ENCODE data around the gene OR10AD1.
"Not testable (repeated sequence)": the region's sequence is repeated elsewhere in the genome, so short reads cannot be mapped to it uniquely, and the experiment has no call there.

The OR10AD1 gene

GRCh38 chr12:48160046-48160445 lies 43.0 kb downstream of the OR10AD1 start:
- peak in 1 of 4 experiments; percentile 3 for DNase-seq

GRCh38 chr12:48157889-48158370 lies 45.2 kb downstream of the OR10AD1 start:
- DNase-seq: no peak

- peak; percentile 98 to 99 (median 99) for DNase-seq
Observed at GRCh38 chr12:48157018-48157888, 45.8 kb downstream of the OR10AD1 start, which contains the start of gene ASB8. Gene ASB8, minus strand, starts transcription at chr12:48157515. Its CDS starts 4,019 bp downstream, at chr12:48153496.

GRCh38 chr12:48156652-48157017 lies 46.5 kb downstream of the OR10AD1 start:
- DNase-seq: no peak

GRCh38 chr12:48155786-48156185 lies 47.3 kb downstream of the OR10AD1 start:
- DNase-seq: not testable (repeated sequence)

Data from suppressor macrophage (primary cell).